SK-N-MC (cell line): Measurements from ENCODE around the gene RAB35.

ENCODE experiments used
- DNase-seq: peaks from one replicate; pipeline ENCODE4 v3.0.0-alpha.2; 2011; ENCODE audit warnings: low read depth, low spot score
- H3K27ac ChIP-seq: fragments of 200-600 bp; sonication (generic); 2 replicates; pipeline ENCODE4 v1.5.1; 2016; ENCODE audit warnings: mixed run types
- H3K36me3 ChIP-seq: fragments of 200-600 bp; sonication (generic); 2 replicates; pipeline ENCODE4 v1.6.1; 2017; ENCODE audit warnings: antibody characterized with exemption, low read length, mixed read lengths; ENCODE audit not compliant: insufficient read depth
- H3K4me3 ChIP-seq: fragments of 200-600 bp; sonication (generic); 2 replicates; pipeline ENCODE4 v1.5.1; 2016
- H3K9ac ChIP-seq: fragments of 200-600 bp; sonication (generic); 2 replicates; pipeline ENCODE4 v1.8.0; 2017; ENCODE audit warnings: mixed run types, mixed read lengths; ENCODE audit not compliant: insufficient read length
- H3K9me3 ChIP-seq: fragments of 200-600 bp; sonication (generic); 2 replicates; pipeline ENCODE4 v1.6.1; 2017; ENCODE audit warnings: low read depth, mild to moderate bottlenecking, antibody characterized with exemption, low read length, moderate library complexity, mixed read lengths
- EZH2 ChIP-seq: fragments of 200-600 bp; sonication (generic); IDR thresholded peaks from one replicate; pipeline ENCODE4 v1.6.1; 2017; ENCODE audit warnings: antibody characterized with exemption
- FOXP2 ChIP-seq: optimal IDR thresholded peaks from 2 replicates; pipeline ENCODE3; 2011; ENCODE audit warnings: mild to moderate bottlenecking, moderate library complexity; ENCODE audit not compliant: insufficient read depth; ENCODE audit errors: extremely low read length, control extremely low read depth
- POLR2AphosphoS5 ChIP-seq: IDR thresholded peaks from 2 replicates; pipeline ENCODE4 v1.6.1; 2012; ENCODE audit warnings: mild to moderate bottlenecking, low read depth, low read length, borderline replicate concordance

RAB35 gene

DNA sequence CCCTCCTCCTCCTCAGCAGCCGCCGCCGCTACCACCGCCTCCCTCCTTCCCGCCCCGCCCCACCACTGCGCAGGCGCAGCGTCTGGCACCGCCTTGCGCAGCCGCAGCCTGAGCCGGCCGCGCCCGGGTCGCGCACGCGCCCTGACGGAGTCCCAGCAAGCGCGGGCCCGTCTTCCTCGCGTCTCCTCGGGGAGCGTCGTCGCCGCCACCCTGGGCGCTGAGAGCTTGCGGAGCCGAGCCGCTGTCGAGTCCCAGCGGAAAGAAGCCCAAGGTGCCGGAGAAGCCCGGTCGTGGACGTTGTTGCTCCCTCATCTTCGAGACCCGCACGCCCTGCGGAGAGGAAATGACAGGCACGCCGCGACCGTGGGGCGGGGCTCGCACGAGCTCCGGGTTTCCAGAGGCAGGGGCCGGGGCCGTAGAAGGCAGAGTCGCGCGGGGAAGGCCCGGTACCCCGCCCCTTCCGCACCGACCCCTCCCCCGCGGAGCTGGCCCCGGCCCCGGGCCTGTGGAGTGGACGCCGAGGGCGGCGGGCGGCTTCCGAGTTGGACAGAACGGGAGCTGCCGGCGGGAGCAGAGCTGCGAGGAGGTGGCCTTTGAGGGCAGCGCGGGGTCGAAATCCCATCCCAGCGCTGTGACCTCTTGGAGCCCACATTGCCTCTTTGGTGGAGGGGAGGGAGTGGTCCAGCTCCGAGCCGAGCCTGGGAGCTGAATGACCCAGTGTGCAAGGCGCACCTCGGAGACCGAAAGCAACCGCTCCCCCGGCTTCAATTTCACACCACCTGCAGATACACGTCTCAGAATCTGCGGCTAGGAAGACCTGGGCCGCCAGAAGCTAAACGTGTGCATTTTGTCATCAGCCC, 469 bp upstream of the RAB35 start:
- Histone ChIP-seq H3K9me3 (no peaks in the 10 kb centered on the region), H3K9ac (peak overlapping the region; percentile 89), H3K4me3 (peak overlapping the region; percentile 84), H3K36me3 (peaks cover 5% of the 10 kb centered on the region), H3K27ac (peak overlapping the region; percentile 42; the same call in 1 of the 2 replicates)
- TF ChIP-seq POLR2AphosphoS5 (peak; percentile 93), EZH2 (no peak)
- peak; percentile 52 for DNase-seq

DNA sequence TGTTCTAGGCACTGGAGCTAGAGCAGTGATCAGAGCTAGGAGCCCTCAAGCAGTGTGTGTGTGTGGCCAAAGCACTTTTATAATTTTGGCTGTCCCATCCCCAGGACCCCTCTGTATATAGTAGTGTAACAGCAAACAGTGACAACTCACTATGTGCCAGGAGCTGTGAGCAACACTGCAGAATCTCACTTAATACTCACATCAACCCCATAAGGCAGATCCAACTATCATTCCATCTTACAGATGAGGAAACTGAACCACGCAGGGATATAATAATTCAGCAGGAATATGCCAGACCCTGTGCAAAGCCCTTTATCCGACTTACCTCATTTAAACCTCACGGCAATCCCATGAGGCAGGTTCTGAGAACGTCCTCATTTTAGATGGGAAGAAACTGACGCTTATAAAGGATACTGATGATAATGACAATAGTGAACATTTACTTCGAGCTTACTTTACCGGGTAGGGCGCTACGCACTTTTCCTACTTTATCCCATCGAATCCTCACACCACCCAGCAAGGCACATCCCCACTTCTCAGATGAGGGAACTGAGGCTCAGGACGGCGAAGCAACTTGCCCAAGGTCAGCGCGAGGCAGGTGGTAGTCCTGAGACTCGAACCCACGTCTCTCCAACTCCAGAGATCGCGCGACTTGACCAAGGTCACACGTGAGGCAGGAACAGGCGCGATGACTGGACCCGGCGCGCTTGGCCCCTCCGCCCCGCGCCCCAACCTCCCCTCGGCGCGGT, 687 bp downstream of the RAB35 start:
- H3K27ac ChIP-seq, result no peak overlapping the region

DNA sequence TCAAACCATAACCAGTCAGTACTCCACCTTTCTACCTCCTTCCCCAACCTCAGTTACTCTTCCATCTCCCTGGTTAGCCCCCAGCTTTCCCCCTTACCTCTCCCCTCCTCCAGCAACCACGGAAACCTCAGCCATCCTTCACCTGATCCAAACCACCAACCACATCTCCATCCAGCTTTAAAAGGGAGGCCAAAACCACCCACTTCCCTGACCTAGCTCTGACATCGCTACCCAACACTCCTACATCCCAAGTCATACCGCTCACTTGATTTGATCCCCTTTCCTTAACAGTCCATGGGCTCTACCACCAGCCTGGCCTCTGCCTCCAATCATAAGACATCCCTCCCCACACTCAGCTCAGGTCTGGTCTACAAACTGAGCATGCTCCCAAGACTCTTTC, 1.5 kb downstream of the RAB35 start:
- H3K4me3 ChIP-seq, result peak overlapping the region; percentile 79
- TF ChIP-seq EZH2 (no peak), FOXP2 (no peak), POLR2AphosphoS5 (no peak)
- H3K9ac ChIP-seq, result peak overlapping the region; percentile 76
- H3K36me3 ChIP-seq, result peaks cover 5% of the 10 kb centered on the region
- DNase-seq, result no peak
- H3K9me3 ChIP-seq, result no peaks in the 10 kb centered on the region
- H3K27ac ChIP-seq, result no peak overlapping the region

More for the DNA sequence above, 687 bp downstream of the RAB35 start:
- H3K9ac ChIP-seq, result peak overlapping the region; percentile 76
- DNase-seq, result no peak
- H3K9me3 ChIP-seq, result no peaks in the 10 kb centered on the region
- peaks cover 5% of the 10 kb centered on the region for H3K36me3 ChIP-seq
- TF ChIP-seq EZH2, result no peak
- TF ChIP-seq FOXP2, result no peak
- no peak for TF ChIP-seq POLR2AphosphoS5
- H3K4me3 ChIP-seq, result peak overlapping the region; percentile 79

GRCh38 chr12:120110550-120111501, 5.7 kb downstream of the RAB35 start:
- Histone ChIP-seq H3K4me3 (no peak overlapping the region), H3K9ac (no peak overlapping the region), H3K36me3 (peaks cover 5% of the 10 kb centered on the region), H3K9me3 (no peaks in the 10 kb centered on the region), H3K27ac (peak overlapping the region; percentile 62; the same call in 1 of the 2 replicates)
- no peak for DNase-seq
- TF ChIP-seq FOXP2 (no peak), EZH2 (no peak), POLR2AphosphoS5 (no peak)

GRCh38 chr12:120109570-120110267, 6.8 kb downstream of the RAB35 start:
- DNase-seq, result no peak
- Histone ChIP-seq H3K36me3 (peaks cover 4% of the 10 kb centered on the region), H3K9me3 (no peaks in the 10 kb centered on the region), H3K4me3 (no peak overlapping the region), H3K27ac (no peak overlapping the region), H3K9ac (no peak overlapping the region)
- TF ChIP-seq POLR2AphosphoS5, result no peak
- TF ChIP-seq EZH2, result no peak
- no peak for TF ChIP-seq FOXP2

- no peaks in the 10 kb centered on the region for H3K9me3 ChIP-seq
- peaks cover 8% of the 10 kb centered on the region; the same call in 1 of the 2 replicates for H3K36me3 ChIP-seq
- no peak overlapping the region for H3K9ac ChIP-seq
- TF ChIP-seq EZH2 (no peak), FOXP2 (no peak), POLR2AphosphoS5 (no peak)
- H3K4me3 ChIP-seq, result no peak overlapping the region
- H3K27ac ChIP-seq, result no peak overlapping the region
- DNase-seq, result no peak
Measured at GRCh38 chr12:120106151-120106550, 10.4 kb downstream of the RAB35 start.

GRCh38 chr12:120103371-120103770, 13.2 kb downstream of the RAB35 start:
- no peak overlapping the region for H3K4me3 ChIP-seq
- DNase-seq, result no peak
- TF ChIP-seq EZH2 (no peak), FOXP2 (no peak), POLR2AphosphoS5 (no peak)
- peaks cover 9% of the 10 kb centered on the region; the same call in 1 of the 2 replicates for H3K36me3 ChIP-seq
- H3K27ac ChIP-seq, result no peak overlapping the region
- H3K9ac ChIP-seq, result no peak overlapping the region
- H3K9me3 ChIP-seq, result no peaks in the 10 kb centered on the region

- Histone ChIP-seq H3K36me3 (peaks cover 13% of the 10 kb centered on the region; the same call in 1 of the 2 replicates), H3K4me3 (no peak overlapping the region), H3K9me3 (no peaks in the 10 kb centered on the region), H3K9ac (no peak overlapping the region), H3K27ac (no peak overlapping the region)
- TF ChIP-seq POLR2AphosphoS5 (no peak), FOXP2 (no peak), EZH2 (no peak)
- DNase-seq, result no peak
Measured at GRCh38 chr12:120103044-120103338, 13.6 kb downstream of the RAB35 start.
